Natural killer cell (primary cell): ENCODE results near the gene HOXD10. TPM values are rescaled to one million over a fixed set of nuclear protein-coding genes. Genes with fewer than 3 reads are reported as not detected.

Experiments used
- ATAC-seq, 3 donors: fragments of 150-1000 bp in 2 of 3; fragments of 200-7000 bp in 1 of 3; cut with Tn5 transposase; 1 replicate in 1 of 3; 2 replicates in 2 of 3; pipeline ENCODE4 v1.10.0; 2021; ENCODE audit warnings: mild to moderate bottlenecking in 2 of 3, moderate library complexity in 2 of 3
- DNase-seq, 2 donors: peaks; one replicate each; pipeline versions ENCODE4 v3.0.0 to v3.0.0-alpha.2; 2013 to 2021; ENCODE audit warnings: mixed read lengths in 1 of 2
- H3K27ac ChIP-seq: one replicate; pipeline ENCODE4 v1.5.1; 2013; ENCODE audit warnings: mild to moderate bottlenecking, low read length
- H3K27me3 ChIP-seq: one replicate; pipeline ENCODE4 v1.6.1; 2013; ENCODE audit warnings: low read length; ENCODE audit not compliant: control insufficient read depth, insufficient read depth
- H3K36me3 ChIP-seq: one replicate; pipeline ENCODE4 v1.6.1; 2013; ENCODE audit warnings: low read length; ENCODE audit not compliant: control insufficient read depth, insufficient read depth
- H3K4me1 ChIP-seq: one replicate; pipeline ENCODE4 v1.6.1; 2013; ENCODE audit warnings: low read length; ENCODE audit not compliant: control insufficient read depth, insufficient read depth
- H3K4me3 ChIP-seq: one replicate; pipeline ENCODE4 v1.5.1; 2013; ENCODE audit warnings: low read length
- H3K9me3 ChIP-seq: one replicate; pipeline ENCODE4 v1.6.1; 2013; ENCODE audit warnings: low read length; ENCODE audit not compliant: control insufficient read depth, insufficient read depth
- H3K27ac Mint-ChIP-seq, 2 donors: one replicate each; pipeline ENCODE4 v1.8.0; 2022; ENCODE audit warnings: mild to moderate bottlenecking in 2 of 2, mixed read lengths in 2 of 2, moderate library complexity in 1 of 2
- H3K27me3 Mint-ChIP-seq, 2 donors: one replicate each; pipeline ENCODE4 v1.8.0; 2022; ENCODE audit warnings: low read depth in 2 of 2, mixed read lengths in 2 of 2
- H3K36me3 Mint-ChIP-seq: one replicate; pipeline ENCODE4 v1.8.0; 2022; ENCODE audit warnings: mixed read lengths
- H3K4me1 Mint-ChIP-seq, 2 donors: one replicate each; pipeline ENCODE4 v1.8.0; 2022; ENCODE audit warnings: mixed read lengths in 2 of 2
- H3K4me3 Mint-ChIP-seq: one replicate; pipeline ENCODE4 v1.8.0; 2022; ENCODE audit warnings: mild to moderate bottlenecking, moderate library complexity, mixed read lengths
- H3K9me3 Mint-ChIP-seq, 2 donors: one replicate each; pipeline ENCODE4 v1.8.0; 2022; ENCODE audit warnings: mixed read lengths in 2 of 2
- WGBS: methylation state at CpG from one replicate; pipeline ENCODE4 v1.1.7; 2013; ENCODE audit warnings: missing lambda C conversion rate; ENCODE audit not compliant: insufficient coverage; 5-methylcytosine and 5-hydroxymethylcytosine counted together
- intact Hi-C: fragments of 100-400 bp; cut with micrococcal nuclease; formaldehyde crosslinking; loops from one replicate; pipeline ENCODE4 v1.14.2; 2022
- total RNA-seq, 4 donors: library from RNA; stranded (reverse); fragments of 120-200 nt in 1 of 4; gene quantifications; one replicate each; pipeline versions ENCODE4 v1.2.3 to v1.2.4, GENCODE V29; 2013 to 2022
- TF ChIP-seq, protein P1 (sequence below): fragments of 200-600 bp; IDR thresholded peaks from one replicate; pipeline ENCODE4 v1.8.0; 2022; ENCODE audit warnings: antibody characterized with exemption

Gene HOXD10
- total RNA-seq, 3 donors from 2014 or later (not counting 1 experiment from before 2014, with no cell fraction given) = not detected

DNA sequence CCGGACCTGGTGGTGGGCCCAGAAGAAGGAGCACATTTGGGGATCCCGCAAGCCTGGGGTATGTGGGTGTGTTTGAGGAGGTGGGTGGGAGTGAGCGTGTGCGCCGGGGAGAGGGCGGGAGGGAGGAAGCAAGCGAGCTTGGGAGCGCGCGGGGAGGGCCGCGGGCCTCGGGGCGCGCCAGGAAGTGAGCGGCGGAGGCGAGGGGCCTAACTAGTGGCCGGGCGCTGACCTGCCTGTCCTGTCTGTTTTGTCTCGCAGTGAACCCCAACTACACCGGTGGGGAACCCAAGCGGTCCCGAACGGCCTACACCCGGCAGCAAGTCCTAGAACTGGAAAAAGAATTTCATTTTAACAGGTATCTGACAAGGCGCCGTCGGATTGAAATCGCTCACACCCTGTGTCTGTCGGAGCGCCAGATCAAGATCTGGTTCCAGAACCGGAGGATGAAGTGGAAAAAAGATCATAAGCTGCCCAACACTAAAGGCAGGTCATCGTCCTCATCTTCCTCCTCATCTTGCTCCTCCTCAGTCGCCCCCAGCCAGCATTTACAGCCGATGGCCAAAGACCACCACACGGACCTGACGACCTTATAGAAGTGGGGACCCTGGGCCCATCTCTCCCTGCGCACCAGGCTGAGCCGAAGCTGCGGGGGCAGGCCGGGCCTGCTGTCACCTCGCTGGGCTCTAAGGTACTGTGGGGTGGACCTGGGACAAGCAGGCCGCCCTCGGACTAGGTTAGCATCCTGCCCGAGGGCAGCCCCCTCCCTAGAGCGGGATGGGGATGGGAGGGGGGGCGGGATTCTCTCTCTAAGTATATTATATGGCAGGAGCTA, 36.0 kb downstream of the HOXD10 start:
- ATAC-seq (no peak), DNase-seq (no peak)
- no peaks in the 10 kb centered on the region for H3K36me3 Mint-ChIP-seq
- Histone ChIP-seq H3K27me3 (peaks cover 68% of the 10 kb centered on the region), H3K4me3 (no peak overlapping the region), H3K4me1 (peaks cover 4% of the 10 kb centered on the region), H3K9me3 (no peaks in the 10 kb centered on the region), H3K36me3 (no peaks in the 10 kb centered on the region), H3K27ac (no peak overlapping the region)
- peaks cover 0 to 9% of the 10 kb centered on the region in 2 donors for H3K4me1 Mint-ChIP-seq
- TF ChIP-seq, protein P1, sequence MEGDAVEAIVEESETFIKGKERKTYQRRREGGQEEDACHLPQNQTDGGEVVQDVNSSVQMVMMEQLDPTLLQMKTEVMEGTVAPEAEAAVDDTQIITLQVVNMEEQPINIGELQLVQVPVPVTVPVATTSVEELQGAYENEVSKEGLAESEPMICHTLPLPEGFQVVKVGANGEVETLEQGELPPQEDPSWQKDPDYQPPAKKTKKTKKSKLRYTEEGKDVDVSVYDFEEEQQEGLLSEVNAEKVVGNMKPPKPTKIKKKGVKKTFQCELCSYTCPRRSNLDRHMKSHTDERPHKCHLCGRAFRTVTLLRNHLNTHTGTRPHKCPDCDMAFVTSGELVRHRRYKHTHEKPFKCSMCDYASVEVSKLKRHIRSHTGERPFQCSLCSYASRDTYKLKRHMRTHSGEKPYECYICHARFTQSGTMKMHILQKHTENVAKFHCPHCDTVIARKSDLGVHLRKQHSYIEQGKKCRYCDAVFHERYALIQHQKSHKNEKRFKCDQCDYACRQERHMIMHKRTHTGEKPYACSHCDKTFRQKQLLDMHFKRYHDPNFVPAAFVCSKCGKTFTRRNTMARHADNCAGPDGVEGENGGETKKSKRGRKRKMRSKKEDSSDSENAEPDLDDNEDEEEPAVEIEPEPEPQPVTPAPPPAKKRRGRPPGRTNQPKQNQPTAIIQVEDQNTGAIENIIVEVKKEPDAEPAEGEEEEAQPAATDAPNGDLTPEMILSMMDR = no peak
- WGBS = 12% methylated on average over 47 of the region's 48 CpGs
- no peaks in the 10 kb centered on the region for H3K9me3 Mint-ChIP-seq
- intact Hi-C loops = no loop called here
- peaks cover 62 to 67% of the 10 kb centered on the region in 2 donors for H3K27me3 Mint-ChIP-seq
- no peak overlapping the region for H3K27ac Mint-ChIP-seq
- H3K4me3 Mint-ChIP-seq = no peak overlapping the region

DNA sequence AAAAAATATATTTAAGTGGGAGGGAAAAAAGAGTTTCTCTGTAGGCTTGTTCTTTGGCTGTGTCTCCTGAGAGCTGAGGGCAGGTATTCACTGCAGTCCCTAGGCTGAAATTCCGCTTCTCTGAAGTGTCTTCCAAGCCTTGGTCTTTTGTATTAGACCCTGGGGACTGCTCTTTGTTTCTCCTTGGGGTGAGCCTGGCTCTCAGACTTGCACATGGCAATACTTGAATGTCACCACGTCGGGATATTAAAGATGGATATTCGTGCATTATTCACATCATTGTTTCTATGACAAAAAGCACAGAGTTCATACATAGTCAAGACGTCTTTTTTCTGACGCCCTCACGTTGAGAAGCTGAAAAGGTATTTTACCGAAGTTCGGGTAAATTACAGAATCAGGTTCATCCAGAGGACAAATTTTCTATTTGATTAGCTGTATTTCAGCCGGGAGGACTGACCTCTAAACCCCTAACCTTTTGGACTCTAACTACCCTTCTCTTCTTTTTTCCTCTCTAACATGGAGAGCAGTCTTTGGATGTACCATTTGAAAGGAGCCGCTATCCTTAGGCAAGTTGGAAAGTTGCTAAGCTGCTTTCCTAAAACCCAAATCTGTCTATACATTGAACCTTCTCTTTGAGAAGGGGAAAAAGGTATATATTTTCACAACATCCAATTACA, 38.1 kb downstream of the HOXD10 start:
- H3K27me3 ChIP-seq = peaks cover 60% of the 10 kb centered on the region
- Mint-ChIP-seq H3K27ac (no peak overlapping the region), H3K4me1 (peaks cover 0 to 11% of the 10 kb centered on the region in 2 donors), H3K4me3 (no peak overlapping the region), H3K27me3 (peaks cover 55 to 66% of the 10 kb centered on the region in 2 donors), H3K36me3 (no peaks in the 10 kb centered on the region), H3K9me3 (no peaks in the 10 kb centered on the region)
- no peak for DNase-seq
- H3K27ac ChIP-seq = no peak overlapping the region
- H3K4me3 ChIP-seq = no peak overlapping the region
- TF ChIP-seq, protein P1 = no peak
- no peak for ATAC-seq
- WGBS = 38% methylated on average over 10 of the region's 11 CpGs
- no peaks in the 10 kb centered on the region for H3K9me3 ChIP-seq
- H3K36me3 ChIP-seq = no peaks in the 10 kb centered on the region
- peaks cover 4% of the 10 kb centered on the region for H3K4me1 ChIP-seq
- intact Hi-C loops = no loop called here

DNA sequence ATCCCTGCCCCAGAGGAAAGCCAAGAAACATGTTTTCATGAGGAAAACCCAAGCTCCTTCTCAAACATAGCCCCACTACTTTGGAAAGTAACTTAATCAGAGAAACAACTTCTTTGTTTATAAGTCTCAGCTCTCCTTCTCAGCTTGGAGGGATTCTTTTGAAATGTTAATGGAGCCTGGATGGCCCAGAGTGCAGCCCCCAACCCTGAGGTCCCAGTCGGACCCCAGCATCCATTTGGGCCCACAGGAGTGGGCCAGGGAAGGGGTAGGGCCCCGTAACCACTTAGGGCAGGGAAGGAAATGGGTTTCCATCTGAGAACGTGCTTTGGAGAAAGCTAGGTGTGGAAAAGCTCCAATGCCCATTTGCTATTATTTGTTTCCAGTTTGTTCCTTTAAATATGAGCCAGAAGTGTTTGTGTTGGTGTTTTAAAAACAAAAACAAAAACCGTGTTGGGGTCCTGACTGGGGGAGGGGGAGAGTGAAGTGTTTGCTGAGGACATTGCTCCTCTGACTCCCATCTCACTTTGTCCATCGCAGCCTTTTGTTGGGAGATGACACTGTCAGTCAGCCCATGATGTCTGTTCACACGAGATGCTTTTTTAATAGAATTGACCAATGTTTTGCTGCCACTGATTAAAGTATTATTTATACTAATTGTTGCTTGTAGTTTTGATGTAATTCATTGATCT, 38.9 kb downstream of the HOXD10 start:
- peaks cover 47 to 58% of the 10 kb centered on the region in 2 donors for H3K27me3 Mint-ChIP-seq
- H3K4me3 Mint-ChIP-seq = no peak overlapping the region
- Histone ChIP-seq H3K9me3 (no peaks in the 10 kb centered on the region), H3K27me3 (peaks cover 60% of the 10 kb centered on the region), H3K4me1 (peaks cover 4% of the 10 kb centered on the region), H3K4me3 (no peak overlapping the region), H3K36me3 (no peaks in the 10 kb centered on the region), H3K27ac (no peak overlapping the region)
- TF ChIP-seq, protein P1 = no peak
- DNase-seq (no peak), ATAC-seq (no peak)
- intact Hi-C loops = no loop called here
- no peak overlapping the region for H3K27ac Mint-ChIP-seq
- H3K36me3 Mint-ChIP-seq = no peaks in the 10 kb centered on the region
- H3K4me1 Mint-ChIP-seq = peaks cover 0 to 7% of the 10 kb centered on the region in 2 donors
- WGBS = 18% methylated on average over 6 of the region's 6 CpGs
- no peaks in the 10 kb centered on the region for H3K9me3 Mint-ChIP-seq
